ENCODE data around the gene PALD1. TPM values are rescaled to one million over a fixed set of nuclear protein-coding genes. Genes with fewer than 3 reads are reported as not detected.

Gene PALD1
- total and polyA plus RNA-seq, 2 donors (not counting 1 experiment from before 2014, with no cell fraction given): 0.09 to 0.33 TPM

DNA sequence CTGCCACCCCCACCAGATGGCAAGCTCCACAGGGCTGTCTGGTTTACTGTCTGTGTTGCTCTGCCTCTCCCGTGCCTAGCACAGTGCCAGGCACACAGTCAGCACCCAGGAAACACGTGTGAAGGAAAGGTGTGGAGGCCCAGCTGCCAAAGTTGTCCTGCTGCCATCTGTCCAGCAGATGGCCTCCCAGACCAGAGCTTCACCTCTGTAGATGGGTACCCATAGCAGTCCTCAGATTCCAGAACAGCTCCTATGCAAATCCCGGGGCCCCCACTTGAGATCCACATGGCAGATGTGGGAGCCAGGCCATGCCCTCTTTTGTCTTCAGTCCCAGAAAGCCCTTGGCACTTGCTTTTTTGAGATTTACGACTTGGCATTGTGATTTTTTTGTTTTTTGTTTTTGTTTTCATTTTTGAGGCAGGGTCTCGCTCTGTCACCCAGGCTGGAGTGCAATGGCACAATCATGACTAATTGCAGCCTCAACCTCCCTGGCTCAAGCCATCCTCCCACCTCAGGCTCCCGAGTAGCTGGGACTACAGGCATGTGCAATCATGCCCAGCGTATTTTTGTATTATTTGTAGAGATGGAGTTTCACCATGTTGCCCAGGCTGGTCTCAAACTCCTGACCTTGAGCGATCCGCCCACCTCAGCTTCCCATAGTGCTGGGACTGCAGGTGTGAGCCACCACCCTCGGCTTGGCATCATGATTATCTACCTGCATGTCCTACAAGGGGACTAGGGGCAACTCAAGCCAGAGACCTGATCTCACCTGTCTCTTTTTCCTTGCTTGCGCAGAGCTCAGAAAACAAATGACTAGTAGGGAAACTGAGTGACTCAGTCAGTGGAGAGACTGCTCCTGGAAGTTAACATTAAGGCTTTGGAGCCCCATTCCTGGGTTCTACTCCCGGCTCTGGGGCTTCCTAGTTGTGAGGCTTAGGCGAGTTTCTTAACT, 16.9 kb upstream of the PALD1 start:
- no peaks in the 10 kb centered on the region for H3K27me3 ChIP-seq (ENCODE audit: control insufficient read depth, insufficient read depth, low read length)
- H3K79me2 ChIP-seq (ENCODE audit: control insufficient read depth, insufficient read depth, low read length): no peaks in the 10 kb centered on the region
- H4K20me1 ChIP-seq (ENCODE audit: control insufficient read depth, extremely low read depth, insufficient read depth, low read length): no peaks in the 10 kb centered on the region
- H3K4me1 ChIP-seq (ENCODE audit: control insufficient read depth, extremely low read depth, insufficient read depth, low read length): peaks cover 2% of the 10 kb centered on the region
- no peak overlapping the region for H3K4me3 ChIP-seq (replicated peaks in 1 of 4; ENCODE audit: control extremely low read depth in 1 of 4, insufficient read depth in 1 of 4, low read depth in 3 of 4, low read length in 4 of 4)
- peak; percentile 88 to 92 for TF ChIP-seq CTCF (conservative IDR thresholded peaks at IDR 0.05 in 1 of 2, IDR thresholded peaks at IDR 0.05 in 1 of 2; ENCODE audit: low read depth in 1 of 2, low read length in 2 of 2)
- no peak for TF ChIP-seq EZH2 (IDR thresholded peaks at IDR 0.05; ENCODE audit: low read length, missing control alignments)
- peak; percentile 50 to 61 for DNase-seq (ENCODE audit: low read depth in 2 of 2)
- H2AFZ ChIP-seq (ENCODE audit: low read length): no peak overlapping the region
- no peak overlapping the region for H3K9ac ChIP-seq (ENCODE audit: insufficient read depth, low read length)
- H3K36me3 ChIP-seq (ENCODE audit: control insufficient read depth, insufficient read depth, low read length): no peaks in the 10 kb centered on the region
- H3K4me2 ChIP-seq (ENCODE audit: extremely low read depth, insufficient read depth, low read length): no peak overlapping the region
- H3K27ac ChIP-seq (ENCODE audit: insufficient read depth, low read length): no peak overlapping the region
- no peaks in the 10 kb centered on the region for H3K9me3 ChIP-seq (ENCODE audit: control insufficient read depth, insufficient read depth, low read depth, low read length)

DNA sequence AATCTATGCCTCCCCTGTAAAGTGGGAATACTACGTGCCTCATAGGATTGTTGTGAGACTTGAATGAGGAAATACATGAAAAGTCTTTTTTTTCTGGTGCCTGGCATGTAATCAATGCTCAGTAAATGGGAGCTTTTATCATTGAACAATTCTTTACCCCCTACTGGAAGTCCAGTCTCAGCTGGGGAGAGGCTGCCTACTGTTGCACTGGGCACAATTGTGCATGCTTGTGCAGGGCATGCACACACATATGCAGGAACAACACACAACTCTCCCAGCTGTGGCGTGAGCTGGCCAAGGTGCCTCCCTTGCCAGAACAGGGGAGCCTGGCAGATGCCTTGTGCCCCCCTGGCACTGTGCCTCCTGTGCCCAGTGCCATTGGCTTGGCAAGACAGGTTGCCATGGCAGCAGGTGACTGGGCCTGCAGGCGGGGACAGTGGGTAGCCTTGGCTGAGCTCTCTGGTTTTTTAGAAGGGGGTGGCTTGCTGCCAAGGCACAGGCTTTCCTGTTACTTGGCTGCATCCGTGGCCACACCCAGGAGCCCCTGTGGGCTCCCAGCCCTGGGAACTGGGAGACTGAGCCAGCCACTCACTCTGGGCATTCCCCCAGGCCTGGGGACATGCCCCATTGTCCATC, 16.1 kb upstream of the PALD1 start:
- peaks cover 1% of the 10 kb centered on the region for H3K27me3 ChIP-seq (ENCODE audit: control insufficient read depth, insufficient read depth, low read length)
- peak; percentile 22 to 23 for DNase-seq (ENCODE audit: low read depth in 2 of 2)
- H3K4me2 ChIP-seq (ENCODE audit: extremely low read depth, insufficient read depth, low read length): no peak overlapping the region
- peaks cover 2% of the 10 kb centered on the region for H3K4me1 ChIP-seq (ENCODE audit: control insufficient read depth, extremely low read depth, insufficient read depth, low read length)
- H2AFZ ChIP-seq (ENCODE audit: low read length): no peak overlapping the region
- no peak for TF ChIP-seq CTCF (conservative IDR thresholded peaks at IDR 0.05 in 1 of 2, IDR thresholded peaks at IDR 0.05 in 1 of 2; ENCODE audit: low read depth in 1 of 2, low read length in 2 of 2)
- TF ChIP-seq EZH2 (IDR thresholded peaks at IDR 0.05; ENCODE audit: low read length, missing control alignments): no peak
- no peaks in the 10 kb centered on the region for H3K79me2 ChIP-seq (ENCODE audit: control insufficient read depth, insufficient read depth, low read length)
- H3K9ac ChIP-seq (ENCODE audit: insufficient read depth, low read length): no peak overlapping the region
- H3K36me3 ChIP-seq (ENCODE audit: control insufficient read depth, insufficient read depth, low read length): no peaks in the 10 kb centered on the region
- H3K4me3 ChIP-seq (replicated peaks in 1 of 4; ENCODE audit: control extremely low read depth in 1 of 4, insufficient read depth in 1 of 4, low read depth in 3 of 4, low read length in 4 of 4): no peak overlapping the region
- H3K27ac ChIP-seq (ENCODE audit: insufficient read depth, low read length): no peak overlapping the region
- no peaks in the 10 kb centered on the region for H4K20me1 ChIP-seq (ENCODE audit: control insufficient read depth, extremely low read depth, insufficient read depth, low read length)
- no peaks in the 10 kb centered on the region for H3K9me3 ChIP-seq (ENCODE audit: control insufficient read depth, insufficient read depth, low read depth, low read length)

- TF ChIP-seq CTCF (conservative IDR thresholded peaks at IDR 0.05 in 1 of 2, IDR thresholded peaks at IDR 0.05 in 1 of 2; ENCODE audit: low read depth in 1 of 2, low read length in 2 of 2): no peak
- no peak for TF ChIP-seq EZH2 (IDR thresholded peaks at IDR 0.05; ENCODE audit: low read length, missing control alignments)
- Histone ChIP-seq H3K4me2 (ENCODE audit: extremely low read depth, insufficient read depth, low read length) (no peak overlapping the region), H3K79me2 (ENCODE audit: control insufficient read depth, insufficient read depth, low read length) (no peaks in the 10 kb centered on the region), H3K9me3 (ENCODE audit: control insufficient read depth, insufficient read depth, low read depth, low read length) (no peaks in the 10 kb centered on the region), H3K36me3 (ENCODE audit: control insufficient read depth, insufficient read depth, low read length) (no peaks in the 10 kb centered on the region), H2AFZ (ENCODE audit: low read length) (no peak overlapping the region), H4K20me1 (ENCODE audit: control insufficient read depth, extremely low read depth, insufficient read depth, low read length) (no peaks in the 10 kb centered on the region), H3K9ac (ENCODE audit: insufficient read depth, low read length) (no peak overlapping the region), H3K4me1 (ENCODE audit: control insufficient read depth, extremely low read depth, insufficient read depth, low read length) (no peaks in the 10 kb centered on the region), H3K27ac (ENCODE audit: insufficient read depth, low read length) (no peak overlapping the region), H3K27me3 (ENCODE audit: control insufficient read depth, insufficient read depth, low read length) (peaks cover 6% of the 10 kb centered on the region), H3K4me3 (replicated peaks in 1 of 4; ENCODE audit: control extremely low read depth in 1 of 4, insufficient read depth in 1 of 4, low read depth in 3 of 4, low read length in 4 of 4) (no peak overlapping the region)
- DNase-seq (ENCODE audit: low read depth in 2 of 2): no peak
These were observed 13.3 kb upstream of the PALD1 start for GRCh38 chr10:70465278-70465677.

Data from fibroblast of lung (primary cell).